ENCODE data around the gene DNAL1.

Gene DNAL1

GRCh38 chr14:73637830-73638229 lies 7.0 kb upstream of the DNAL1 start:
- H3K4me3 ChIP-seq (ENCODE audit: low read length, poor library complexity, severe bottlenecking), result no peak overlapping the region
- H3K36me3 ChIP-seq (ENCODE audit: insufficient read depth, low read length), result no peaks in the 10 kb centered on the region

DNA sequence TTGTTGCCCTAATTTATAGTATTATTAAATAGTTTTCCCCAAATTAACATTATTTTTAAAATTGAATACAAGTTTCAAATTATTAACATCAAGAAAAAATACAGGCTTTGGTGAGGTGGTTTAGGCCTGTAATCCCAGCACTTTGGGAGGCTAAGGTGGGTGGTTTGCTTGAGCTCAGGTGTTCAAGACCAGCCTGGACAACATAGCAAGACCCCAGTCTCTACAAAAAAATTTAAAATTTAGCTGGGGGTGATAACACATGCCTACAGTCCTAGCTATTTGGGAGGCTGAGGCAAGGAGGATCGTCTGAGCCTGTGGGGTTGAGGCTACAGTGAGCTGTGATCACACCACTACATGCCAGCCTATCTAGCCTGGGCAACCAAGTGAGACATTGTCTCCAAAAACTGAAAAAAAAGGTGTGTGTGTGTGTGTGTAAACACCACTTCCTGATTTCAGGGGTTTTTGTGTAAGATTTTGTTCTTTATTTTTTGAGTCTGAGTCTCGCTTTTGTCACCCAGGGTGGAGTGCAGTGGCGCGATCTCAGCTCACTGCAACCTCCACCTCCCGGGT lies 3.9 kb upstream of the DNAL1 start:
- H3K9me2 ChIP-seq (replicated peaks; ENCODE audit: low read depth, low read length), result no peaks in the 10 kb centered on the region

More at GRCh38 chr14:73637830-73638229, 7.0 kb upstream of the DNAL1 start:
- Histone ChIP-seq H2AFZ (ENCODE audit: low read length) (no peak overlapping the region), H3K4me2 (ENCODE audit: low read depth, low read length, poor library complexity, severe bottlenecking) (no peak overlapping the region), H3K9ac (ENCODE audit: low read depth, low read length, poor library complexity, severe bottlenecking) (no peak overlapping the region), H3K79me2 (ENCODE audit: insufficient read depth, low read length) (no peaks in the 10 kb centered on the region), H3K9me2 (replicated peaks; ENCODE audit: low read depth, low read length) (no peaks in the 10 kb centered on the region), H3K4me1 (ENCODE audit: insufficient read depth, low read length, poor library complexity, severe bottlenecking) (no peaks in the 10 kb centered on the region), H3K9me3 (ENCODE audit: insufficient read depth, low read depth, low read length) (no peaks in the 10 kb centered on the region), H3K27me3 (ENCODE audit: insufficient read depth, low read length, poor library complexity, severe bottlenecking) (no peaks in the 10 kb centered on the region), H3F3A (ENCODE audit: low read depth) (no peaks in the 10 kb centered on the region), H4K20me1 (ENCODE audit: insufficient read depth, low read length, poor library complexity, severe bottlenecking) (no peaks in the 10 kb centered on the region)
- TF ChIP-seq, protein P1, sequence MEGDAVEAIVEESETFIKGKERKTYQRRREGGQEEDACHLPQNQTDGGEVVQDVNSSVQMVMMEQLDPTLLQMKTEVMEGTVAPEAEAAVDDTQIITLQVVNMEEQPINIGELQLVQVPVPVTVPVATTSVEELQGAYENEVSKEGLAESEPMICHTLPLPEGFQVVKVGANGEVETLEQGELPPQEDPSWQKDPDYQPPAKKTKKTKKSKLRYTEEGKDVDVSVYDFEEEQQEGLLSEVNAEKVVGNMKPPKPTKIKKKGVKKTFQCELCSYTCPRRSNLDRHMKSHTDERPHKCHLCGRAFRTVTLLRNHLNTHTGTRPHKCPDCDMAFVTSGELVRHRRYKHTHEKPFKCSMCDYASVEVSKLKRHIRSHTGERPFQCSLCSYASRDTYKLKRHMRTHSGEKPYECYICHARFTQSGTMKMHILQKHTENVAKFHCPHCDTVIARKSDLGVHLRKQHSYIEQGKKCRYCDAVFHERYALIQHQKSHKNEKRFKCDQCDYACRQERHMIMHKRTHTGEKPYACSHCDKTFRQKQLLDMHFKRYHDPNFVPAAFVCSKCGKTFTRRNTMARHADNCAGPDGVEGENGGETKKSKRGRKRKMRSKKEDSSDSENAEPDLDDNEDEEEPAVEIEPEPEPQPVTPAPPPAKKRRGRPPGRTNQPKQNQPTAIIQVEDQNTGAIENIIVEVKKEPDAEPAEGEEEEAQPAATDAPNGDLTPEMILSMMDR (conservative IDR thresholded peaks at IDR 0.05; ENCODE audit: low read length), result no peak
- no peak for TF ChIP-seq EZH2phosphoT487 (IDR thresholded peaks at IDR 0.05; ENCODE audit: borderline replicate concordance)

DNA sequence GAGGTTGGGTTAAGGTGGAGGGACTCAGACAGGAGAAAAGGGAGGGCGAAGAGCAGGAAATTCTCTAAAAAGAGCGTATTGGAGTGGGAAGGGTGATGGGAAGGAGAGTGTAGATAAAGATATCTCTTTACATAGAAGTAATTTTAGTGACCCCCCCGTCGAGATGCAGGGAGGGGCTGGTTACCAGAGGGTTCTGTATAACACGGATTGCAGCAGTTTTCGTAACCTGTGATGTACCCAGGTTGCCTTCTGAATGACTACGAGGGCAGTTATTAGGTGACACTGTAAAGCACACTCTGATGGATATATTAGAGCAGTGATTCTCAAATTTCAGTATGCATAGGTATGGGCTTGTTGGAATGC lies 443 bp downstream of the DNAL1 start:
- Histone ChIP-seq H3K4me3 (ENCODE audit: low read length, poor library complexity, severe bottlenecking) (peak overlapping the region; percentile 96), H3K9ac (ENCODE audit: low read depth, low read length, poor library complexity, severe bottlenecking) (peak overlapping the region; percentile 85), H3K9me3 (ENCODE audit: insufficient read depth, low read depth, low read length) (no peaks in the 10 kb centered on the region), H3K36me3 (ENCODE audit: insufficient read depth, low read length) (no peaks in the 10 kb centered on the region), H3K4me2 (ENCODE audit: low read depth, low read length, poor library complexity, severe bottlenecking) (peak overlapping the region; percentile 86), H3F3A (ENCODE audit: low read depth) (no peaks in the 10 kb centered on the region), H3K27me3 (ENCODE audit: insufficient read depth, low read length, poor library complexity, severe bottlenecking) (no peaks in the 10 kb centered on the region), H3K79me2 (ENCODE audit: insufficient read depth, low read length) (no peaks in the 10 kb centered on the region), H3K9me2 (replicated peaks; ENCODE audit: low read depth, low read length) (no peaks in the 10 kb centered on the region), H2AFZ (ENCODE audit: low read length) (peak overlapping the region; percentile 91), H4K20me1 (ENCODE audit: insufficient read depth, low read length, poor library complexity, severe bottlenecking) (no peaks in the 10 kb centered on the region), H3K4me1 (ENCODE audit: insufficient read depth, low read length, poor library complexity, severe bottlenecking) (peaks cover 17% of the 10 kb centered on the region)
- TF ChIP-seq EZH2phosphoT487 (IDR thresholded peaks at IDR 0.05; ENCODE audit: borderline replicate concordance), result no peak
- TF ChIP-seq, protein P1 (conservative IDR thresholded peaks at IDR 0.05; ENCODE audit: low read length), result no peak

More for the DNA sequence above, 3.9 kb upstream of the DNAL1 start:
- no peaks in the 10 kb centered on the region for H3K79me2 ChIP-seq (ENCODE audit: insufficient read depth, low read length)
- H3K36me3 ChIP-seq (ENCODE audit: insufficient read depth, low read length), result no peaks in the 10 kb centered on the region
- H3K4me2 ChIP-seq (ENCODE audit: low read depth, low read length, poor library complexity, severe bottlenecking), result no peak overlapping the region
- H3K4me1 ChIP-seq (ENCODE audit: insufficient read depth, low read length, poor library complexity, severe bottlenecking), result peaks cover 16% of the 10 kb centered on the region
- H2AFZ ChIP-seq (ENCODE audit: low read length), result no peak overlapping the region
- no peaks in the 10 kb centered on the region for H4K20me1 ChIP-seq (ENCODE audit: insufficient read depth, low read length, poor library complexity, severe bottlenecking)
- H3K27me3 ChIP-seq (ENCODE audit: insufficient read depth, low read length, poor library complexity, severe bottlenecking), result no peaks in the 10 kb centered on the region
- no peak for TF ChIP-seq EZH2phosphoT487 (IDR thresholded peaks at IDR 0.05; ENCODE audit: borderline replicate concordance)
- TF ChIP-seq, protein P1 (conservative IDR thresholded peaks at IDR 0.05; ENCODE audit: low read length), result no peak
- no peak overlapping the region for H3K4me3 ChIP-seq (ENCODE audit: low read length, poor library complexity, severe bottlenecking)
- no peaks in the 10 kb centered on the region for H3K9me3 ChIP-seq (ENCODE audit: insufficient read depth, low read depth, low read length)
- H3F3A ChIP-seq (ENCODE audit: low read depth), result no peaks in the 10 kb centered on the region
- H3K9ac ChIP-seq (ENCODE audit: low read depth, low read length, poor library complexity, severe bottlenecking), result no peak overlapping the region
